Immature natural killer cell (primary cell): ENCODE data around the gene CD180. TPM values are rescaled to one million over a fixed set of nuclear protein-coding genes. Genes with fewer than 3 reads are reported as not detected.

Experiments
- DNase-seq, 3 donors: peaks; one replicate each; pipeline ENCODE4 v3.0.0; 2022; ENCODE audit warnings: mixed read lengths in 1 of 3
- H3K27ac Mint-ChIP-seq, 6 donors: one replicate each; pipeline ENCODE4 v1.8.0; 2020; ENCODE audit warnings: mixed read lengths in 6 of 6, mild to moderate bottlenecking in 5 of 6, inconsistent platforms in 4 of 6, moderate library complexity in 3 of 6
- H3K27me3 Mint-ChIP-seq, 3 donors: one replicate each; pipeline ENCODE4 v1.8.0; 2020 to 2021; ENCODE audit warnings: low read depth in 3 of 3, mild to moderate bottlenecking in 3 of 3, mixed read lengths in 3 of 3, moderate library complexity in 3 of 3, inconsistent platforms in 1 of 3
- H3K36me3 Mint-ChIP-seq, 3 donors: one replicate each; pipeline ENCODE4 v1.8.0; 2020; ENCODE audit warnings: mixed read lengths in 3 of 3, inconsistent platforms in 2 of 3, mild to moderate bottlenecking in 2 of 3
- H3K4me1 Mint-ChIP-seq, 2 donors: one replicate each; pipeline ENCODE4 v1.8.0; 2020; ENCODE audit warnings: inconsistent platforms in 2 of 2, mild to moderate bottlenecking in 2 of 2, mixed read lengths in 2 of 2, moderate library complexity in 1 of 2
- H3K4me3 Mint-ChIP-seq, 5 donors: one replicate each; pipeline ENCODE4 v1.8.0; 2020; ENCODE audit warnings: mild to moderate bottlenecking in 5 of 5, mixed read lengths in 5 of 5, inconsistent platforms in 3 of 5, moderate library complexity in 3 of 5
- H3K9me3 Mint-ChIP-seq, 6 donors: one replicate each; pipeline ENCODE4 v1.8.0; 2020; ENCODE audit warnings: mild to moderate bottlenecking in 6 of 6, mixed read lengths in 6 of 6, inconsistent platforms in 4 of 6, moderate library complexity in 3 of 6
- polyA plus RNA-seq, 3 donors: library from polyadenylated mRNA; unstranded; fragments of 300-500 nt; fragmentation: Illumina TruSeq; gene quantifications; one replicate each; pipeline ENCODE4 v1.2.3, GENCODE V29; 2021

Gene CD180
- polyA plus RNA-seq, 3 donors from 2014 or later, result 0.52 to 1.7 (median 0.63) TPM

DNA sequence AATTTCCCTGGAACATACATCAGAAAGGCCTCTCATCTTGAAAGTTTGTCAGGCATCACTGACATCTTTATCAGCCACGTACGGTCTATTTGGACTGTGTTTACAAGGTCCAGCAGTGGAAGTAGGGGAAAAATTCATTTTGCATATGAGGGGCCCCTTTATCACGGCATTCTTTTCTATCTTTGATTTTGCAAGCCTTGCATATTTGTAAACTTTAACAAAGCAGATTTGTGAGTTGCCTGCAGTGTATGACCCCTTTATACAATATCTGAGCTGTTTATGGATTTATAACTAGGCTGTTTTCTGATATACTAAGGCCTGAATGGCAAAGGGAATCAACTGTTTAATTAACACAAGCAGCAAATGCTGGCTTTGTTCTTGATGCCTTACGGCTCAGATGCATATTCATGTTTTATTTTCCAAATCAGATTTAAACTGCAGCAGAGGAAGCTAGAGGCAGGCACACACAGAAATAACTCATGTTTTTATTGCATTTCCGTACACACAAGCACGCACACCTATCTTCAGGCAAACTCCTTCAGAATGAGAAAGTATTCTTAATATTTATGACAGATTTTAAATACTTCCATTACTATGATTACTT lies 61.1 kb downstream of the CD180 start:
- no peaks in the 10 kb centered on the region for H3K27me3 Mint-ChIP-seq
- no peak overlapping the region for H3K4me3 Mint-ChIP-seq
- no peaks in the 10 kb centered on the region for H3K4me1 Mint-ChIP-seq
- no peak for DNase-seq
- H3K27ac Mint-ChIP-seq, result no peak overlapping the region
- no peaks in the 10 kb centered on the region for H3K9me3 Mint-ChIP-seq
- H3K36me3 Mint-ChIP-seq, result peaks cover 14 to 23% (median 15%) of the 10 kb centered on the region in 3 donors

GRCh38 chr5:67133776-67134175 lies 62.8 kb downstream of the CD180 start:
- DNase-seq, result no peak
- no peak overlapping the region for H3K4me3 Mint-ChIP-seq
- no peak overlapping the region for H3K27ac Mint-ChIP-seq
- peaks cover 14 to 23% (median 20%) of the 10 kb centered on the region in 3 donors for H3K36me3 Mint-ChIP-seq
- H3K9me3 Mint-ChIP-seq, result no peaks in the 10 kb centered on the region
- no peaks in the 10 kb centered on the region for H3K4me1 Mint-ChIP-seq
- no peaks in the 10 kb centered on the region for H3K27me3 Mint-ChIP-seq

DNA sequence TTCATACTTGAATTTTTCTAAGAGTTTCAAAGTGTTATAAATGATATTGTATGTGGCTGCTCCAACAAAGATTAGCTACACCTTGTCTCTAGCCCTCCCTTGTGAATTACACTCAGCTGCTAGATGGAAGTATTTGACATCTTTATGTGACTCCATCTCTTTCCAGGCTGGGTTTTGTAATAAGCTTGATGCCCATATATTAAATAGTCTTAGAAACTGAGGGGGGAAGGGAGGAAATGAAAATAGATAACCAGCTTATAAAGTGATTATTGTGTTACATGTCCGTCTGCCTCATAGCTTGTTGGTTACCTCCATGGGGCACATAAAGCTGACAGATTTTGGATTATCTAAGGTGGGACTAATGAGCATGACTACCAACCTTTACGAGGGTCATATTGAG lies 63.4 kb downstream of the CD180 start:
- Mint-ChIP-seq H3K27me3 (no peaks in the 10 kb centered on the region), H3K36me3 (peaks cover 14 to 29% (median 22%) of the 10 kb centered on the region in 3 donors), H3K27ac (no peak overlapping the region), H3K4me3 (no peak overlapping the region), H3K4me1 (no peaks in the 10 kb centered on the region), H3K9me3 (no peaks in the 10 kb centered on the region)
- no peak for DNase-seq

GRCh38 chr5:67129768-67130167 lies 66.8 kb downstream of the CD180 start:
- no peak for DNase-seq
- H3K9me3 Mint-ChIP-seq, result no peaks in the 10 kb centered on the region
- H3K4me1 Mint-ChIP-seq, result no peaks in the 10 kb centered on the region
- peaks cover 4 to 22% (median 20%) of the 10 kb centered on the region in 3 donors for H3K36me3 Mint-ChIP-seq
- H3K27ac Mint-ChIP-seq, result no peak overlapping the region
- no peak overlapping the region for H3K4me3 Mint-ChIP-seq
- H3K27me3 Mint-ChIP-seq, result no peaks in the 10 kb centered on the region
